ENCODE measurements around the gene FXYD3.

DNA sequence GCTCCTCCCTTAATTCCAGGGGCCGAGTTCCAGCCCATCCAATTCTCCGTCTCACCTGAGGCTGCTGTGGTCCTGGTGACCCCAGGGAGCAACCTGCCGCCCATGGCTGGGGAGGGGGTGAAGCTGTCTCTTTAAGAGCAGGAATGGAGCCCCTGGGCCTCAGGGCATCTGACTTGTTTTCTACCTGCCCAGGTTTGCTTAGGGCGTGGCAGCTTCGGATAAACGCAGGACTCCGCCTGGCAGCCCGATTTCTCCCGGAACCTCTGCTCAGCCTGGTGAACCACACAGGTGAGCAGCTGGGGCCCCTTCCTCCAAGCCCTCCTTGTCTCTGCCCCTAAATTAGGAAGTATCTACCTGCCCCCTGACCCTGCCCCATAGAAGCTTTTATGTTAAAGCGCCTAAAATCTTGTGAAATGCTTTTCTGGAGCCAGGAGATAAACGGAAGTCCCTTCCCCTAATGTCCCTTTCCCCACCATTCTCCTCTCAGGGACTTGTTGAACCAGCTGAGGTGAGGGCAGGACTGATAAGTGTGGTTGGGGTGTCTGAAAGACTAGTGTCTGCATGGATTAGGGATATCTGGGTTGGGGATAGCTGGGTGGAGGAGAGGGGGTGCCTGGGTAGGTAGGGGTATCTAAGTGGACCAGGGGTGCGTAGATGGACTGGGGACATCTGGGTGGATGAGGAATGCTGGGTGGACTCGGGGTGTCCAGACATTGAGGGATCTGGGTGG is 614 bp downstream of the FXYD3 start:
- TF ChIP-seq POLR2A (IDR thresholded peaks at IDR 0.05) (no peak), EP300 (IDR thresholded peaks at IDR 0.05) (no peak)
- TF ChIP-seq, protein P1, sequence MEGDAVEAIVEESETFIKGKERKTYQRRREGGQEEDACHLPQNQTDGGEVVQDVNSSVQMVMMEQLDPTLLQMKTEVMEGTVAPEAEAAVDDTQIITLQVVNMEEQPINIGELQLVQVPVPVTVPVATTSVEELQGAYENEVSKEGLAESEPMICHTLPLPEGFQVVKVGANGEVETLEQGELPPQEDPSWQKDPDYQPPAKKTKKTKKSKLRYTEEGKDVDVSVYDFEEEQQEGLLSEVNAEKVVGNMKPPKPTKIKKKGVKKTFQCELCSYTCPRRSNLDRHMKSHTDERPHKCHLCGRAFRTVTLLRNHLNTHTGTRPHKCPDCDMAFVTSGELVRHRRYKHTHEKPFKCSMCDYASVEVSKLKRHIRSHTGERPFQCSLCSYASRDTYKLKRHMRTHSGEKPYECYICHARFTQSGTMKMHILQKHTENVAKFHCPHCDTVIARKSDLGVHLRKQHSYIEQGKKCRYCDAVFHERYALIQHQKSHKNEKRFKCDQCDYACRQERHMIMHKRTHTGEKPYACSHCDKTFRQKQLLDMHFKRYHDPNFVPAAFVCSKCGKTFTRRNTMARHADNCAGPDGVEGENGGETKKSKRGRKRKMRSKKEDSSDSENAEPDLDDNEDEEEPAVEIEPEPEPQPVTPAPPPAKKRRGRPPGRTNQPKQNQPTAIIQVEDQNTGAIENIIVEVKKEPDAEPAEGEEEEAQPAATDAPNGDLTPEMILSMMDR (IDR thresholded peaks at IDR 0.05): no peak
